A673 (cell line): ENCODE measurements around the gene SELENOI. TPM values are rescaled to one million over a fixed set of nuclear protein-coding genes. Genes with fewer than 3 reads are reported as not detected.

Source experiments
- BruUV-seq: library from RNA; stranded (reverse); fragments of 400-500 nt; replicated peaks from 2 replicates; lab custom pipeline; 2021; lab: Mats Ljungman, UMichigan
- CTCF ChIA-PET: fragments of 300-600 bp; sonication (Branson Sonifier 250); formaldehyde crosslinking; loops from one replicate; lab custom pipeline; 2022; ENCODE audit warnings: antibody characterized with exemption; lab: Charles Lee
- POLR2A ChIA-PET: fragments of 300-600 bp; sonication (Branson Sonifier 250); formaldehyde crosslinking; loops from one replicate; lab custom pipeline; 2022; ENCODE audit warnings: antibody characterized with exemption; ENCODE audit not compliant: low non-redundant PET; lab: Charles Lee
- DNase-seq: peaks from one replicate; pipeline ENCODE4 v3.0.0-alpha.2; 2015; ENCODE audit warnings: low spot score
- H3K27ac ChIP-seq: fragments of 200-600 bp; sonication (generic); 2 replicates; pipeline ENCODE4 v1.5.1; 2016; ENCODE audit warnings: mixed run types, low read depth, mild to moderate bottlenecking, mixed read lengths, antibody characterized with exemption, low read length; ENCODE audit not compliant: poor library complexity, severe bottlenecking
- H3K27me3 ChIP-seq: fragments of 200-600 bp; sonication (generic); replicated peaks from 2 replicates; pipeline ENCODE4 v1.6.1; 2017; ENCODE audit warnings: mixed run types, low read depth, mild to moderate bottlenecking, mixed read lengths, antibody characterized with exemption, low read length; ENCODE audit not compliant: insufficient read depth, poor library complexity
- H3K36me3 ChIP-seq: fragments of 200-600 bp; sonication (generic); 2 replicates; pipeline ENCODE4 v1.6.1; 2016; ENCODE audit warnings: mixed run types, mild to moderate bottlenecking, mixed read lengths, antibody characterized with exemption, low read length; ENCODE audit not compliant: insufficient read depth, poor library complexity, severe bottlenecking
- H3K4me1 ChIP-seq: fragments of 200-600 bp; sonication (generic); 2 replicates; pipeline ENCODE4 v1.6.1; 2017; ENCODE audit warnings: mixed run types, mild to moderate bottlenecking, mixed read lengths, antibody characterized with exemption, low read length; ENCODE audit not compliant: insufficient read depth, poor library complexity, severe bottlenecking
- H3K4me3 ChIP-seq: fragments of 200-600 bp; sonication (generic); 2 replicates; pipeline ENCODE4 v1.5.1; 2016; ENCODE audit warnings: low read depth, mixed run types, mild to moderate bottlenecking, mixed read lengths, low read length; ENCODE audit not compliant: poor library complexity, severe bottlenecking
- H3K9me3 ChIP-seq: fragments of 200-600 bp; sonication (generic); 2 replicates; pipeline ENCODE4 v1.6.1; 2016; ENCODE audit warnings: mixed run types, low read depth, mild to moderate bottlenecking, mixed read lengths, antibody characterized with exemption, low read length; ENCODE audit not compliant: poor library complexity, severe bottlenecking
- EZH2 ChIP-seq: fragments of 200-600 bp; sonication (generic); IDR thresholded peaks from 2 replicates; pipeline ENCODE4 v1.6.1; 2017; ENCODE audit warnings: borderline replicate concordance, low read depth, mild to moderate bottlenecking, mixed read lengths, antibody characterized with exemption, low read length; ENCODE audit not compliant: poor library complexity, severe bottlenecking
- intact Hi-C: fragments of 100-400 bp; cut with micrococcal nuclease; formaldehyde crosslinking; loops from one replicate; pipeline ENCODE4 v1.10.0; 2022; ENCODE audit not compliant: unreplicated experiment
- total RNA-seq: library from RNA; stranded (reverse); gene quantifications from 2 replicates; pipeline ENCODE4 v1.2.3, GENCODE V29; 2021
- TF ChIP-seq, protein P1 (sequence below): fragments of 300-800, 200-600 bp; sonication (generic); conservative IDR thresholded peaks from 2 replicates; pipeline ENCODE4 v1.5.1; 2017; ENCODE audit warnings: low read depth, mild to moderate bottlenecking, antibody characterized with exemption, low read length, moderate library complexity, mixed read lengths

Gene SELENOI
- total RNA-seq, 1 experiment from 2014 or later: 62.7 TPM

DNA sequence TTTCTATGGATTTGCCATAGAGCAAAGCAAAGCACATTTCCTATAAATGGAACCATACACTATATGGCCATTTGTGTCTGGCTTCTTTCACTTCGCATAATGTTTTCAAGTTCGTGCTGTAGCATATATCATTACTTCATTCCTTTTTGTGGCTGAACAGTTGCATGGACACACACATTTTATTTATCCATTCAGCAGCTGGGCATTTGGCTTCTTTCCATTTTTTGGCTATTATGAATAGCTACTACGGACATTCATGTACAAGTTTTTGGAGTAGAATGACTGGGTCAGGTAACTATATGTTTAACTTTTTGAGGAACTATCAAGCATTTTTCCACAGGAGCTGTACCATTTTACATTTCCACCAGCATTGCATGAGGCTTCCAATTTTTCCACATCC lies 10.7 kb upstream of the SELENOI start:
- POLR2A ChIA-PET: no interaction called here

DNA sequence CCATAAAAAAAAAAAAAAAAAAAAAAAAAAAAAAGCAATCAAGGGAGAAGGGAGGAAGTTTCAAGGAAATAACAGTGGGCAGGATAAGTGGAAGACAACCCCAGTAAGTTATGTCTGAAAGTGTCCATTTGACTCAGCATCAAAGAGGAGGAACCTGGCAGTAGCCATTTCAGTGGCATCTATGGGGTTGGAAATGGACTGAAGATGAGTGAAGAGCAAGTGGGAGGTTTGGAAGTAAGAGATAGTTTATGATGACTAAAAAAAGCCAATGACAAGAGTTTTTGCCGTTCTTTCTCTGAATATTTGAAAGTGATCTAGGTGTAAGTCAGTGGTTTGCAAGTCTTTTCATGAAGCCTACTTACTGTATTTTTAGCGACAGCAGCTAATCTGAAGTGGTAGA lies 9.2 kb upstream of the SELENOI start:
- Histone ChIP-seq H3K9me3 (no peaks in the 10 kb centered on the region), H3K4me3 (no peak overlapping the region), H3K36me3 (no peaks in the 10 kb centered on the region), H3K27ac (no peak overlapping the region), H3K4me1 (no peaks in the 10 kb centered on the region), H3K27me3 (no peaks in the 10 kb centered on the region)
- no peak for DNase-seq
- no peak for TF ChIP-seq EZH2
- TF ChIP-seq, protein P1, sequence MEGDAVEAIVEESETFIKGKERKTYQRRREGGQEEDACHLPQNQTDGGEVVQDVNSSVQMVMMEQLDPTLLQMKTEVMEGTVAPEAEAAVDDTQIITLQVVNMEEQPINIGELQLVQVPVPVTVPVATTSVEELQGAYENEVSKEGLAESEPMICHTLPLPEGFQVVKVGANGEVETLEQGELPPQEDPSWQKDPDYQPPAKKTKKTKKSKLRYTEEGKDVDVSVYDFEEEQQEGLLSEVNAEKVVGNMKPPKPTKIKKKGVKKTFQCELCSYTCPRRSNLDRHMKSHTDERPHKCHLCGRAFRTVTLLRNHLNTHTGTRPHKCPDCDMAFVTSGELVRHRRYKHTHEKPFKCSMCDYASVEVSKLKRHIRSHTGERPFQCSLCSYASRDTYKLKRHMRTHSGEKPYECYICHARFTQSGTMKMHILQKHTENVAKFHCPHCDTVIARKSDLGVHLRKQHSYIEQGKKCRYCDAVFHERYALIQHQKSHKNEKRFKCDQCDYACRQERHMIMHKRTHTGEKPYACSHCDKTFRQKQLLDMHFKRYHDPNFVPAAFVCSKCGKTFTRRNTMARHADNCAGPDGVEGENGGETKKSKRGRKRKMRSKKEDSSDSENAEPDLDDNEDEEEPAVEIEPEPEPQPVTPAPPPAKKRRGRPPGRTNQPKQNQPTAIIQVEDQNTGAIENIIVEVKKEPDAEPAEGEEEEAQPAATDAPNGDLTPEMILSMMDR: no peak
- intact Hi-C loops: no loop called here
- BruUV-seq: no TSS peak
- ChIA-PET CTCF (no interaction called here), POLR2A (no interaction called here)

More for the DNA sequence above, 10.7 kb upstream of the SELENOI start:
- no peaks in the 10 kb centered on the region for H3K4me1 ChIP-seq
- no peaks in the 10 kb centered on the region for H3K9me3 ChIP-seq
- DNase-seq: no peak
- no peaks in the 10 kb centered on the region for H3K27me3 ChIP-seq
- no peaks in the 10 kb centered on the region for H3K36me3 ChIP-seq
- H3K4me3 ChIP-seq: no peak overlapping the region
- intact Hi-C loops: no loop called here
- BruUV-seq: no TSS peak
- H3K27ac ChIP-seq: no peak overlapping the region
- CTCF ChIA-PET: no interaction called here
- no peak for TF ChIP-seq EZH2
- TF ChIP-seq, protein P1: no peak

DNA sequence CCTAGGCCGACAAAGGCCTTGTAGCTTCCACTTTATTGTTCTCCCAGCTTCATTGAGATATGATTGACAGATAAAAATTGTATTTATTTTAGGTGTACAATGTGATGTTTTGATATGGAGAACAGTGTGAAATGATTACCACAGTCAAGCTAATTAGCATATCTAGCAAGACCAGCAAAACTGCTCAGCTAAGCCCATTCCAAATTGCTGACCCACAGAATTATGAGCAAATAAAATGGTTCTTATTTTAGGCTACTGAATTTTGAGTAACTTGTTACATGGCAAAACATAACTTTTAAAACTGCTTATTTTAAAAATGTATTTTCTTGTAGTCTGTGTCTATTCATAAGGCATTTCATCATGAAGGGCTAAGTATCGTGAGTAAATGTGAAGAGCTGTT lies 8.6 kb upstream of the SELENOI start:
- no peak for DNase-seq
- no peaks in the 10 kb centered on the region for H3K27me3 ChIP-seq
- BruUV-seq: no TSS peak
- CTCF ChIA-PET: no interaction called here
- POLR2A ChIA-PET: no interaction called here
- no peak for TF ChIP-seq EZH2
- TF ChIP-seq, protein P1: no peak
- no peaks in the 10 kb centered on the region for H3K9me3 ChIP-seq
- H3K4me1 ChIP-seq: peaks cover 2% of the 10 kb centered on the region
- no peak overlapping the region for H3K27ac ChIP-seq
- H3K4me3 ChIP-seq: no peak overlapping the region
- intact Hi-C loops: no loop called here
- no peaks in the 10 kb centered on the region for H3K36me3 ChIP-seq
